GM12878 (cell line): Measurements from ENCODE around the gene ZNF883. TPM values are rescaled to one million over a fixed set of nuclear protein-coding genes. Genes with fewer than 3 reads are reported as not detected.

Source experiments
- E2F4 ChIP-seq: IDR thresholded peaks from 2 replicates; pipeline ENCODE4 v1.6.1; 2012; ENCODE audit warnings: low read depth, low read length, improper control_type of control experiment
- POU2F2 ChIP-seq: IDR thresholded peaks from 3 replicates; pipeline ENCODE4 v1.6.1; 2011; ENCODE audit warnings: low read depth, mild to moderate bottlenecking, low read length, borderline replicate concordance
- TBL1XR1 ChIP-seq: IDR thresholded peaks from 2 replicates; pipeline ENCODE4 v1.6.1; 2012; ENCODE audit warnings: low read depth, low read length, improper control_type of control experiment
- polyA plus RNA-seq, 11 experiments: library from polyadenylated mRNA; depleted of rRNA in 4 of 11; unstranded in 6 of 11; stranded (reverse) in 5 of 11; fragments of >200 nt; fragmentation: Nextera tagmentation in 4 of 11; fragmentation: Illumina TruSeq in 1 of 11; extraction: Ambion mirVana in 4 of 11; extraction: Trizol in 1 of 11; gene quantifications; 1 replicate in 1 of 11; 2 replicates in 10 of 11; pipeline versions ENCODE4 v1.2.1 to v1.2.3, GENCODE V29; 2011 to 2016; ENCODE audit warnings: inconsistent platforms in 2 of 11, missing spikeins in 2 of 11, low read depth in 1 of 11
- total RNA-seq, 4 experiments: library from RNA; depleted of rRNA in 3 of 4; stranded (reverse); fragments of >200 nt in 3 of 4; fragmentation: Illumina TruSeq in 1 of 4; extraction: Trizol in 1 of 4; gene quantifications; 2 replicates each; pipeline versions ENCODE4 v1.2.1 to v1.2.3, GENCODE V29; 2013 to 2021
- TF ChIP-seq, protein P1 (sequence below): fragments of 450-650 bp; IDR thresholded peaks from 2 replicates; pipeline ENCODE4 v1.6.1; 2017; ENCODE audit warnings: mild to moderate bottlenecking, moderate library complexity

ZNF883 gene
- total and polyA plus RNA-seq, 10 of the 15 experiments (the other 5 are each of a cell fraction or from before 2014, with no cell fraction given), result 0.10 to 0.72 (median 0.25) TPM

DNA sequence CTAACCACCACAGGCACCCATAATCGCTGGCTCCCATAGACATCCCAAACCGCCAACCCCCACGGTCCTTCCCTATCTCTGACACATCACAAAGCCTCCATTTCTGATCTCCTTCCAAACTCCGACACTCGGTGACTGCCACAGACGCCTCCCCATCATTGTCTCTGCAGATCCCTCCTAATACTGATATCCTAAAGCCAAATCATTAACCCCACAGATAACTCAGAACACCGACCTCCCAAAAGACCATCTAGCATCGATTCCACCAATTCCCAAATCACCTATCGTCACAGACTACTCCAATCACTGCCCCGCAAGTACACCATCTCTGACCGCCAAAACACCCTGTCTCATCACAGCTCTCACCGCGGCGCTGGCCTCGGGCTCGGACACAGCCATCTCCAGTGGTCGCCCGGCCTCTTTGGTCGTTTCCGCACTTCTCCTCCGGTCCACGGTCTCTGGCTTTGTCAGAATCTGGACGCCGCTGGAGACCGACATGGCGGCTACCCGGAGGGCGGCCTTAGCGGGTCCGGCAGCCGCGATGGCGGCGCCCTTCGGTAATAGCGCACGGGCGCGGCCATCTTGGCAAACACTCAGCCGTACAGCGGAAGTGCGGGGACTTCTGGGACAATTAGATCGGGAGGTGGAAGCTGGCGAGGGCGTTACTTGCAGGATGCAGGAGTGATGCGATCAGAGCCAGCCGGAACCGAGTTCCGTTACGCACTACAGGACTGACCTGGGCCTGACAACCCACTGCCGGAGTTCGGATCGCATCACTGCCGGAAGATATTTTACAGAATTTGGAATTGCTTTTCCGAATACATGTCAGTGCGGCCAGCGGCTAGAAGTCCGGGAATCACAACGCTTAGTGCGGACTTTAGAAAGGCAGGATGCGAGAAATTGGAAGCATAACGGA, 44.5 kb upstream of the ZNF883 start, which contains the start of gene ZFP37 (continued):
- TF ChIP-seq, protein P1, sequence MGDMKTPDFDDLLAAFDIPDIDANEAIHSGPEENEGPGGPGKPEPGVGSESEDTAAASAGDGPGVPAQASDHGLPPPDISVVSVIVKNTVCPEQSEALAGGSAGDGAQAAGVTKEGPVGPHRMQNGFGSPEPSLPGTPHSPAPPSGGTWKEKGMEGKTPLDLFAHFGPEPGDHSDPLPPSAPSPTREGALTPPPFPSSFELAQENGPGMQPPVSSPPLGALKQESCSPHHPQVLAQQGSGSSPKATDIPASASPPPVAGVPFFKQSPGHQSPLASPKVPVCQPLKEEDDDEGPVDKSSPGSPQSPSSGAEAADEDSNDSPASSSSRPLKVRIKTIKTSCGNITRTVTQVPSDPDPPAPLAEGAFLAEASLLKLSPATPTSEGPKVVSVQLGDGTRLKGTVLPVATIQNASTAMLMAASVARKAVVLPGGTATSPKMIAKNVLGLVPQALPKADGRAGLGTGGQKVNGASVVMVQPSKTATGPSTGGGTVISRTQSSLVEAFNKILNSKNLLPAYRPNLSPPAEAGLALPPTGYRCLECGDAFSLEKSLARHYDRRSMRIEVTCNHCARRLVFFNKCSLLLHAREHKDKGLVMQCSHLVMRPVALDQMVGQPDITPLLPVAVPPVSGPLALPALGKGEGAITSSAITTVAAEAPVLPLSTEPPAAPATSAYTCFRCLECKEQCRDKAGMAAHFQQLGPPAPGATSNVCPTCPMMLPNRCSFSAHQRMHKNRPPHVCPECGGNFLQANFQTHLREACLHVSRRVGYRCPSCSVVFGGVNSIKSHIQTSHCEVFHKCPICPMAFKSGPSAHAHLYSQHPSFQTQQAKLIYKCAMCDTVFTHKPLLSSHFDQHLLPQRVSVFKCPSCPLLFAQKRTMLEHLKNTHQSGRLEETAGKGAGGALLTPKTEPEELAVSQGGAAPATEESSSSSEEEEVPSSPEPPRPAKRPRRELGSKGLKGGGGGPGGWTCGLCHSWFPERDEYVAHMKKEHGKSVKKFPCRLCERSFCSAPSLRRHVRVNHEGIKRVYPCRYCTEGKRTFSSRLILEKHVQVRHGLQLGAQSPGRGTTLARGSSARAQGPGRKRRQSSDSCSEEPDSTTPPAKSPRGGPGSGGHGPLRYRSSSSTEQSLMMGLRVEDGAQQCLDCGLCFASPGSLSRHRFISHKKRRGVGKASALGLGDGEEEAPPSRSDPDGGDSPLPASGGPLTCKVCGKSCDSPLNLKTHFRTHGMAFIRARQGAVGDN, result no peak
- no peak for TF ChIP-seq POU2F2
- TF ChIP-seq E2F4, result no peak
- TF ChIP-seq TBL1XR1, result no peak
